Measurements from ENCODE around the gene CDK13.

The CDK13 gene

GRCh38 chr7:39951226-39952194 is 1.5 kb downstream of the CDK13 start:
- Mint-ChIP-seq H3K9me3 (no peaks in the 10 kb centered on the region), H3K27ac (peak overlapping the region; percentile 84 to 92 (median 91)), H3K4me1 (peaks cover 37% of the 10 kb centered on the region), H3K4me3 (peak overlapping the region; percentile 97), H3K36me3 (ENCODE audit: low read depth) (peaks cover 9% of the 10 kb centered on the region), H3K27me3 (ENCODE audit: low read depth) (peaks cover 3% of the 10 kb centered on the region)
- TF ChIP-seq, protein P1, sequence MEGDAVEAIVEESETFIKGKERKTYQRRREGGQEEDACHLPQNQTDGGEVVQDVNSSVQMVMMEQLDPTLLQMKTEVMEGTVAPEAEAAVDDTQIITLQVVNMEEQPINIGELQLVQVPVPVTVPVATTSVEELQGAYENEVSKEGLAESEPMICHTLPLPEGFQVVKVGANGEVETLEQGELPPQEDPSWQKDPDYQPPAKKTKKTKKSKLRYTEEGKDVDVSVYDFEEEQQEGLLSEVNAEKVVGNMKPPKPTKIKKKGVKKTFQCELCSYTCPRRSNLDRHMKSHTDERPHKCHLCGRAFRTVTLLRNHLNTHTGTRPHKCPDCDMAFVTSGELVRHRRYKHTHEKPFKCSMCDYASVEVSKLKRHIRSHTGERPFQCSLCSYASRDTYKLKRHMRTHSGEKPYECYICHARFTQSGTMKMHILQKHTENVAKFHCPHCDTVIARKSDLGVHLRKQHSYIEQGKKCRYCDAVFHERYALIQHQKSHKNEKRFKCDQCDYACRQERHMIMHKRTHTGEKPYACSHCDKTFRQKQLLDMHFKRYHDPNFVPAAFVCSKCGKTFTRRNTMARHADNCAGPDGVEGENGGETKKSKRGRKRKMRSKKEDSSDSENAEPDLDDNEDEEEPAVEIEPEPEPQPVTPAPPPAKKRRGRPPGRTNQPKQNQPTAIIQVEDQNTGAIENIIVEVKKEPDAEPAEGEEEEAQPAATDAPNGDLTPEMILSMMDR (IDR thresholded peaks at IDR 0.05; ENCODE audit: unreplicated experiment in 3 of 3) = peak; percentile 35 to 53 (median 41)

GRCh38 chr7:39952374-39952773 is 2.3 kb downstream of the CDK13 start:
- H3K27ac Mint-ChIP-seq = peak overlapping the region; percentile 84 to 92 (median 91)
- H3K4me1 Mint-ChIP-seq = peaks cover 45% of the 10 kb centered on the region
- H3K4me3 Mint-ChIP-seq = peak overlapping the region; percentile 97
- H3K9me3 Mint-ChIP-seq = no peaks in the 10 kb centered on the region
- TF ChIP-seq, protein P1 (IDR thresholded peaks at IDR 0.05; ENCODE audit: unreplicated experiment in 3 of 3) = no peak
- peaks cover 3% of the 10 kb centered on the region for H3K27me3 Mint-ChIP-seq (ENCODE audit: low read depth)
- H3K36me3 Mint-ChIP-seq (ENCODE audit: low read depth) = peaks cover 16% of the 10 kb centered on the region

- peaks cover 3% of the 10 kb centered on the region for H3K27me3 Mint-ChIP-seq (ENCODE audit: low read depth)
- TF ChIP-seq, protein P1 (IDR thresholded peaks at IDR 0.05; ENCODE audit: unreplicated experiment in 3 of 3) = no peak
- H3K9me3 Mint-ChIP-seq = no peaks in the 10 kb centered on the region
- peaks cover 16% of the 10 kb centered on the region for H3K36me3 Mint-ChIP-seq (ENCODE audit: low read depth)
- H3K27ac Mint-ChIP-seq = peak overlapping the region; percentile 36 to 84 (median 62)
- peak overlapping the region; percentile 91 to 97 (median 97) for H3K4me3 Mint-ChIP-seq
- peaks cover 46% of the 10 kb centered on the region for H3K4me1 Mint-ChIP-seq
Measured at GRCh38 chr7:39952803-39953202, 2.7 kb downstream of the CDK13 start.

GRCh38 chr7:39954694-39955093 is 4.6 kb downstream of the CDK13 start:
- Mint-ChIP-seq H3K36me3 (ENCODE audit: low read depth) (peaks cover 24% of the 10 kb centered on the region), H3K4me1 (peaks cover 40% of the 10 kb centered on the region), H3K4me3 (peak overlapping the region; percentile 14 to 37 (median 21)), H3K9me3 (no peaks in the 10 kb centered on the region), H3K27me3 (ENCODE audit: low read depth) (no peaks in the 10 kb centered on the region), H3K27ac (peak overlapping the region in 2 of 3 experiments; percentile 6 to 23)
- TF ChIP-seq, protein P1 (IDR thresholded peaks at IDR 0.05; ENCODE audit: unreplicated experiment in 3 of 3) = no peak

- H3K27ac Mint-ChIP-seq = peak overlapping the region in 1 of 3 experiments; percentile 76
- peaks cover 36% of the 10 kb centered on the region for H3K4me1 Mint-ChIP-seq
- H3K9me3 Mint-ChIP-seq = peaks cover 12% of the 10 kb centered on the region
- H3K36me3 Mint-ChIP-seq (ENCODE audit: low read depth) = peaks cover 46% of the 10 kb centered on the region
- H3K4me3 Mint-ChIP-seq = peak overlapping the region in 1 of 3 experiments; percentile 21
- TF ChIP-seq, protein P1 (IDR thresholded peaks at IDR 0.05; ENCODE audit: unreplicated experiment in 3 of 3) = no peak
- no peaks in the 10 kb centered on the region for H3K27me3 Mint-ChIP-seq (ENCODE audit: low read depth)
Measured at GRCh38 chr7:39958038-39958437, 8.0 kb downstream of the CDK13 start.
